Measurements from ENCODE around the gene PANK1. TPM values are rescaled to one million over a fixed set of nuclear protein-coding genes. Genes with fewer than 3 reads are reported as not detected.

Gene PANK1
- polyA plus RNA-seq, 5 donors, result 14.7 to 21.2 (median 18.2) TPM

GRCh38 chr10:89653410-89653869 is 8.4 kb upstream of the PANK1 start:
- DNase-seq, result no peak

- DNase-seq, result no peak
These were observed 7.8 kb upstream of the PANK1 start for GRCh38 chr10:89652806-89653370.

- no peak for DNase-seq
These were observed 7.0 kb upstream of the PANK1 start for GRCh38 chr10:89651916-89652573.

- DNase-seq, result no peak
These were observed 6.3 kb upstream of the PANK1 start for GRCh38 chr10:89651205-89651915.

- DNase-seq, result no peak
These were observed 4.0 kb upstream of the PANK1 start for GRCh38 chr10:89649051-89649450.

GRCh38 chr10:89648074-89648473 is 3.0 kb upstream of the PANK1 start:
- DNase-seq, result no peak

- peak; percentile 56 to 62 for DNase-seq
These were observed 2.0 kb upstream of the PANK1 start for GRCh38 chr10:89646889-89647657.

- DNase-seq, result no peak
These were observed 715 bp upstream of the PANK1 start for GRCh38 chr10:89645742-89646172.

- no peak for DNase-seq
These were observed 413 bp downstream of the PANK1 start for GRCh38 chr10:89644691-89644966.

- DNase-seq, result peak; percentile 86 to 93
These were observed 991 bp downstream of the PANK1 start for GRCh38 chr10:89643812-89644690.

- DNase-seq, result no peak
These were observed 1.6 kb downstream of the PANK1 start for GRCh38 chr10:89643431-89643811.

- DNase-seq, result no peak
These were observed 2.8 kb downstream of the PANK1 start for GRCh38 chr10:89642193-89642592.

- DNase-seq, result no peak
These were observed 4.8 kb downstream of the PANK1 start for GRCh38 chr10:89640241-89640640.

- DNase-seq, result no peak
These were observed 5.7 kb downstream of the PANK1 start for GRCh38 chr10:89639326-89639725.

- no peak for DNase-seq
These were observed 7.9 kb downstream of the PANK1 start for GRCh38 chr10:89637113-89637512.

GRCh38 chr10:89634637-89635036 is 10.4 kb downstream of the PANK1 start:
- no peak for DNase-seq

GRCh38 chr10:89633484-89633883 is 11.6 kb downstream of the PANK1 start:
- no peak for DNase-seq

GRCh38 chr10:89632824-89633223 is 12.2 kb downstream of the PANK1 start:
- DNase-seq, result no peak

- no peak for DNase-seq
These were observed 17.2 kb downstream of the PANK1 start for GRCh38 chr10:89627830-89628229.

GRCh38 chr10:89625041-89625765 is 19.8 kb downstream of the PANK1 start:
- DNase-seq, result no peak

GRCh38 chr10:89624020-89624419 is 21.0 kb downstream of the PANK1 start:
- DNase-seq, result no peak

Data from right lung (tissue), 5 donors.